Measurements from ENCODE around the gene DNPEP.

- no peak for TF ChIP-seq CTCF (IDR thresholded peaks at IDR 0.05)
- TF ChIP-seq POLR2A (IDR thresholded peaks at IDR 0.05; ENCODE audit: low read depth), result no peak
- TF ChIP-seq POLR2AphosphoS5 (IDR thresholded peaks at IDR 0.05), result no peak
- TF ChIP-seq EP300 (IDR thresholded peaks at IDR 0.05), result no peak
These were observed 25.6 kb downstream of the DNPEP start for GRCh38 chr2:219362072-219362471.

All from esophagus muscularis mucosa (tissue), 4 donors.